Measurements from ENCODE around the gene SPNS3.

The SPNS3 gene

GRCh38 chr17:4463818-4464476, 30.2 kb downstream of the SPNS3 start:
- DNase-seq (ENCODE audit: insufficient read length, low spot score), result no peak
- FAIRE-seq, result peak; percentile 23

GRCh38 chr17:4465786-4466185, 32.0 kb downstream of the SPNS3 start:
- DNase-seq (ENCODE audit: insufficient read length, low spot score) (no peak), FAIRE-seq (no peak)

- DNase-seq (ENCODE audit: insufficient read length, low spot score), result no peak
- no peak for FAIRE-seq
These were observed 33.5 kb downstream of the SPNS3 start for GRCh38 chr17:4467287-4467686.

GRCh38 chr17:4469552-4469951, 35.8 kb downstream of the SPNS3 start:
- DNase-seq (ENCODE audit: insufficient read length, low spot score), result no peak
- no peak for FAIRE-seq

- FAIRE-seq (no peak), DNase-seq (ENCODE audit: insufficient read length, low spot score) (no peak)
These were observed 38.5 kb downstream of the SPNS3 start for GRCh38 chr17:4472286-4472685.

GRCh38 chr17:4474093-4474492, 40.4 kb downstream of the SPNS3 start:
- FAIRE-seq, result no peak
- no peak for DNase-seq (ENCODE audit: insufficient read length, low spot score)

- DNase-seq (ENCODE audit: insufficient read length, low spot score) (no peak), FAIRE-seq (no peak)
These were observed 41.3 kb downstream of the SPNS3 start for GRCh38 chr17:4475001-4475400.

GRCh38 chr17:4475463-4475862, 41.7 kb downstream of the SPNS3 start:
- DNase-seq (ENCODE audit: insufficient read length, low spot score), result no peak

GRCh38 chr17:4476017-4476416, 42.3 kb downstream of the SPNS3 start:
- FAIRE-seq (no peak), DNase-seq (ENCODE audit: insufficient read length, low spot score) (no peak)

More at GRCh38 chr17:4475463-4475862, 41.7 kb downstream of the SPNS3 start:
- FAIRE-seq, result no peak

- FAIRE-seq, result no peak
These were observed 42.9 kb downstream of the SPNS3 start for GRCh38 chr17:4476511-4477070.

GRCh38 chr17:4477255-4477791, 43.6 kb downstream of the SPNS3 start:
- no peak for FAIRE-seq
- DNase-seq (ENCODE audit: insufficient read length, low spot score), result no peak

More at GRCh38 chr17:4476511-4477070, 42.9 kb downstream of the SPNS3 start:
- DNase-seq (ENCODE audit: insufficient read length, low spot score), result no peak

GRCh38 chr17:4478318-4478830, 44.6 kb downstream of the SPNS3 start:
- no peak for DNase-seq (ENCODE audit: insufficient read length, low spot score)
- FAIRE-seq, result no peak

- FAIRE-seq (no peak), DNase-seq (ENCODE audit: insufficient read length, low spot score) (no peak)
These were observed 45.7 kb downstream of the SPNS3 start for GRCh38 chr17:4479340-4479981.

GRCh38 chr17:4479982-4480751, 46.4 kb downstream of the SPNS3 start:
- no peak for DNase-seq (ENCODE audit: insufficient read length, low spot score)
- FAIRE-seq, result no peak

- FAIRE-seq (no peak), DNase-seq (ENCODE audit: insufficient read length, low spot score) (no peak)
These were observed 47.5 kb downstream of the SPNS3 start for GRCh38 chr17:4480929-4481898.

- FAIRE-seq (no peak), DNase-seq (ENCODE audit: insufficient read length, low spot score) (no peak)
These were observed 48.7 kb downstream of the SPNS3 start for GRCh38 chr17:4482338-4483011.

GRCh38 chr17:4483012-4483840, 49.5 kb downstream of the SPNS3 start:
- no peak for DNase-seq (ENCODE audit: insufficient read length, low spot score)
- no peak for FAIRE-seq

Data from HTR-8/SVneo (cell line).